Prostate gland (tissue), 2 donors: ENCODE measurements around the gene KCNT2. TPM values are rescaled to one million over a fixed set of nuclear protein-coding genes. Genes with fewer than 3 reads are reported as not detected.

Experiments
- DNase-seq: peaks from one replicate; pipeline ENCODE4 v3.0.0-alpha.2; 2019; ENCODE audit warnings: low spot score
- H3K27ac ChIP-seq, 2 donors: fragments of 200-600 bp; sonication (generic); 2 replicates each; pipeline ENCODE4 v1.5.1; 2017 to 2019
- H3K27me3 ChIP-seq: fragments of 200-600 bp; sonication (generic); replicated peaks from 2 replicates; pipeline ENCODE4 v1.5.1; 2019; ENCODE audit not compliant: insufficient read depth
- H3K36me3 ChIP-seq, 2 donors: fragments of 200-600 bp; sonication (generic); 1 replicate in 1 of 2; 2 replicates in 1 of 2; pipeline versions ENCODE4 v1.5.1 to v1.8.1; 2017 to 2019
- H3K4me1 ChIP-seq: fragments of 200-600 bp; sonication (generic); replicated peaks from 2 replicates; pipeline ENCODE4 v1.5.1; 2019
- H3K4me3 ChIP-seq, 2 donors: fragments of 200-600 bp; sonication (generic); 2 replicates each; pipeline ENCODE4 v1.5.1; 2017 to 2019
- H3K9me3 ChIP-seq: fragments of 200-600 bp; sonication (generic); 2 replicates; pipeline ENCODE4 v1.5.1; 2017
- POLR2A ChIP-seq: fragments of 450-650 bp; IDR thresholded peaks from one replicate; pipeline ENCODE4 v1.6.1; 2016; ENCODE audit warnings: antibody characterized with exemption, mild to moderate bottlenecking
- POLR2AphosphoS5 ChIP-seq: sonication (generic); formaldehyde crosslinking; IDR thresholded peaks from one replicate; pipeline ENCODE4 v1.6.1; 2017; ENCODE audit warnings: antibody characterized with exemption
- WGBS: methylation state at CpG from one replicate; pipeline ENCODE4 v1.1.5; 2018; 5-methylcytosine and 5-hydroxymethylcytosine counted together
- intact Hi-C: fragments of 100-400 bp; cut with DNase I; formaldehyde crosslinking; loops from one replicate; pipeline ENCODE4 v1.14.2; 2022
- total RNA-seq, 2 donors: library from RNA; depleted of rRNA; stranded (reverse); fragments of >200 nt; gene quantifications; one replicate each; pipeline ENCODE4 v1.1.0, GENCODE V29; 2016
- TF ChIP-seq, protein P1 (sequence below), 4 experiments: fragments of 200-600 bp in 2 of 4; fragments of 450-650 bp in 2 of 4; sonication (generic) in 2 of 4; IDR thresholded peaks; 1 replicate in 3 of 4; 2 replicates in 1 of 4; pipeline ENCODE4 v1.5.1; 2016 to 2019; ENCODE audit warnings: antibody characterized with exemption in 4 of 4, mild to moderate bottlenecking in 2 of 4, moderate library complexity in 2 of 4

The KCNT2 gene
- total RNA-seq, 2 donors from 2014 or later = 1.2 to 1.9 TPM

DNA sequence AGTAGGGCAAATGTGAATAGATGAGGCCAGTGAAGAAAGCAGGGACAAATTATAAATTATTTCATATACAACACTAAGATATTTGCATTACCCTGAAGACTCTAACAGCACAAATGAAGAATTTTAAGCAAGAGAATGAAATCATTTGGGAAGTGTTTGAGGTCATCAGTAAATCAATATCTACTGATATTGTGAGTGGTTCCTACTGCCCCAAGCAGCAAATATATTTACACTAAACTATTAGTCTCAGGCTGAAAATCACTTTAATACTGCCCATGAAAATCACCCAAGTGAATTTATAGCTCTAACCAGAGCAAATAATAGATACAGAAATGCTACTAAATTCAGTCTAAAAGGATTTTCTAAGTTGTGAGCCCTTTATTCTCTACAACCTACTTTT, 163.6 kb downstream of the KCNT2 start:
- no peaks in the 10 kb centered on the region for H3K36me3 ChIP-seq
- no peak overlapping the region for H3K27ac ChIP-seq
- no peak for DNase-seq
- H3K4me3 ChIP-seq = no peak overlapping the region
- no peaks in the 10 kb centered on the region for H3K4me1 ChIP-seq
- no peaks in the 10 kb centered on the region for H3K27me3 ChIP-seq
- TF ChIP-seq POLR2A = no peak
- TF ChIP-seq, protein P1, sequence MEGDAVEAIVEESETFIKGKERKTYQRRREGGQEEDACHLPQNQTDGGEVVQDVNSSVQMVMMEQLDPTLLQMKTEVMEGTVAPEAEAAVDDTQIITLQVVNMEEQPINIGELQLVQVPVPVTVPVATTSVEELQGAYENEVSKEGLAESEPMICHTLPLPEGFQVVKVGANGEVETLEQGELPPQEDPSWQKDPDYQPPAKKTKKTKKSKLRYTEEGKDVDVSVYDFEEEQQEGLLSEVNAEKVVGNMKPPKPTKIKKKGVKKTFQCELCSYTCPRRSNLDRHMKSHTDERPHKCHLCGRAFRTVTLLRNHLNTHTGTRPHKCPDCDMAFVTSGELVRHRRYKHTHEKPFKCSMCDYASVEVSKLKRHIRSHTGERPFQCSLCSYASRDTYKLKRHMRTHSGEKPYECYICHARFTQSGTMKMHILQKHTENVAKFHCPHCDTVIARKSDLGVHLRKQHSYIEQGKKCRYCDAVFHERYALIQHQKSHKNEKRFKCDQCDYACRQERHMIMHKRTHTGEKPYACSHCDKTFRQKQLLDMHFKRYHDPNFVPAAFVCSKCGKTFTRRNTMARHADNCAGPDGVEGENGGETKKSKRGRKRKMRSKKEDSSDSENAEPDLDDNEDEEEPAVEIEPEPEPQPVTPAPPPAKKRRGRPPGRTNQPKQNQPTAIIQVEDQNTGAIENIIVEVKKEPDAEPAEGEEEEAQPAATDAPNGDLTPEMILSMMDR (IDR thresholded peaks at IDR 0.05) = no peak
- intact Hi-C loops = no loop called here
- no peaks in the 10 kb centered on the region for H3K9me3 ChIP-seq

DNA sequence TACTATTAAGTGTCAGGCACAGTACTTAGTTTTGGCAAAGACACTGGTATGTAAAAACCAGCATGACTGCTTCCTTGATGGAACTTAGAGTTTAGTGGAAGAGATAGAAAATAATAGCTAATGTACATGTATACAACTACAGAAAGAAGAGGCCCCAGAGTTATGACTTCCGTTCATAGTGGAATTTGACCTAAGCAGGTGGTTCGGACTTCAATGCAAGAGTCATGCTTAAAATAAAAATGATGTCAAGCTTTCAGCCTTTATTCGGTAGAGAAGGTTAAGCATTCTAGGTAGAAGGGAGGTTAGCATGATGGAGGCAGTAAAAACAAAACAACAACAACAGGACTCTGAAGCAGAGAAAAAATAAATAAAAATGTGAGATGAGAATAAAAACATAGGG, 165.9 kb downstream of the KCNT2 start:
- Histone ChIP-seq H3K9me3 (no peaks in the 10 kb centered on the region), H3K4me3 (no peak overlapping the region), H3K36me3 (no peaks in the 10 kb centered on the region), H3K4me1 (no peaks in the 10 kb centered on the region), H3K27me3 (no peaks in the 10 kb centered on the region), H3K27ac (no peak overlapping the region)
- WGBS = 91% methylated on average over 3 of the region's 3 CpGs
- TF ChIP-seq POLR2A (no peak), POLR2AphosphoS5 (no peak)
- TF ChIP-seq, protein P1 (IDR thresholded peaks at IDR 0.05) = no peak
- intact Hi-C loops = no loop called here
- DNase-seq = no peak

DNA sequence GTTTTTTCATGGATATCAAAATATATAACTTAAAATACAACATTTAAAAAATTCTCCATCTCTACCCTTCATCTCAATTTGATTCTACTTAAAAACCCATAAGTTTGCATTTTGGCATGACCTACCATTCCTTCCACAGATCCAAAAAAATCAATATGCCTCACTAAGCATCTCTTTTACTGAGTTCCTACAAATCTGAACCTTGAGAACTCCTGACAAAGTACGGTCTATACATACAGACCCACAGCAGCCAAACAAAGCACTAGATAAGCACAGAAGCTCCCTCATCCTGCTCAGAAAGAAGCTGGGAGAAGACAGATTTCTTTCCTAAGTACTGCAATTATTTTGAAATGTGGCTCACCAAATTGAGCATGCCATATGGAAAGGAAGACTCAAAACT, 167.5 kb downstream of the KCNT2 start:
- H3K27ac ChIP-seq = no peak overlapping the region
- DNase-seq = no peak
- no peaks in the 10 kb centered on the region for H3K27me3 ChIP-seq
- TF ChIP-seq, protein P1 (IDR thresholded peaks at IDR 0.05) = no peak
- TF ChIP-seq POLR2AphosphoS5 = no peak
- no peak for TF ChIP-seq POLR2A
- 75% methylated on average over 1 of the region's 1 CpG for WGBS
- H3K4me1 ChIP-seq = no peaks in the 10 kb centered on the region
- H3K4me3 ChIP-seq = no peak overlapping the region
- intact Hi-C loops = no loop called here
- no peaks in the 10 kb centered on the region for H3K9me3 ChIP-seq
- H3K36me3 ChIP-seq = no peaks in the 10 kb centered on the region

DNA sequence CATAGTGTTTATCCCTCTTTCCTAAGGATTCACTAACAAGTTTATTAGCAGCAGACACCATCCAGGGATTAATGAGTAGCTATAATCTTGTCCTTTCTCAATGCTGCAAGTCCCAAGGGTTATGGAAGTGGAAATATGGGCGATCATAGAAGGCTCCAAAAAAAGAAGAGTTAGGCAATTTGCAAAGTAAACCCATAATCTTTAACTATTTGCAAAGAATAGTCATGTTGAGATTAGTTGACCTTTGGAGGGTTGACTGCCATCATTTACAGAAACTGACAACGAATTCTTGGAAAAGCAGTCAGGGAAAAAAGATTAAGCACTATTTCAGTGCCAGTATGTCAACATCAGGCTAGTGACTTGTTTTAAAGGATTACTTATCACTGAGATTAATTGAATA, 169.9 kb downstream of the KCNT2 start:
- H3K36me3 ChIP-seq = no peaks in the 10 kb centered on the region
- WGBS = 29% methylated on average over 2 of the region's 2 CpGs
- no peaks in the 10 kb centered on the region for H3K9me3 ChIP-seq
- TF ChIP-seq, protein P1 (IDR thresholded peaks at IDR 0.05) = no peak
- DNase-seq = no peak
- H3K4me1 ChIP-seq = no peaks in the 10 kb centered on the region
- no peak overlapping the region for H3K4me3 ChIP-seq
- intact Hi-C loops = no loop called here
- H3K27ac ChIP-seq = no peak overlapping the region
- no peaks in the 10 kb centered on the region for H3K27me3 ChIP-seq

DNA sequence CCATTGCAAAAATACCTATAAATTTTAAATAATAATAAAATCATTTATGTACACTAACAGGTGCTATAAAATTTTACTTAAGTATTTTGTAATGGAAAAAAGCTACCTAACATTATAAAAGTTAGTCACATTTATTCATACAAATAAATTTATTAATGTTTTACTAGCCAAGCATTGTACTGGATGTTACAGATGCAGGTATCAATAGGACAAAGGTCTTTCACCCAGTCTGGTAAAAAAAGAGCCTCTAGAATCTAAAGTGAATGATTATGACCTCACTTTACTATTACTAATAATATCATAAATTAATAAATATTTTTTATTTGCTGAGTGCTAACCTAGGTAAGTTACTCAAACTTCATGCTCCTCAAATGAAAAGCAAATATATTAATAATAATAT, 170.6 kb downstream of the KCNT2 start:
- Histone ChIP-seq H3K9me3 (no peaks in the 10 kb centered on the region), H3K4me1 (no peaks in the 10 kb centered on the region), H3K27me3 (no peaks in the 10 kb centered on the region), H3K27ac (no peak overlapping the region), H3K36me3 (no peaks in the 10 kb centered on the region), H3K4me3 (no peak overlapping the region)
- intact Hi-C loops = no loop called here
- TF ChIP-seq, protein P1 (IDR thresholded peaks at IDR 0.05) = no peak
- DNase-seq = no peak
